ENCODE measurements around the gene ARSK.

DNA sequence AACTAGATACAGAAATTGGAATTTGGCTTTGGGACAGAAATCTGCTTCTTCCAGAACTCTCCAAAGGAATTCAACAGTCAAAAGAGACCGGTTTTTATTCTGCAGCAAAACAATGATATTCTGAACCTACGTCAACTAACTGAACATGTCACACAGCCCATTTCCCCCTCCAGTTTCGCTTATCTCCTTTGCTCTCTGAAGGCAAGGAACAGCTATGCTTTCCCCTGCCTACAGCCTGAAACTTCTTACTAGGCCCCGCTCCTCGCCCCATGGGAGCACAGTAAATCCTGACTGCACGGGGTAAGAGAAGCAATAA is 612 bp upstream of the ARSK start:
- TF ChIP-seq NFRKB (IDR thresholded peaks at IDR 0.05) (no peak), LEF1 (IDR thresholded peaks at IDR 0.05; ENCODE audit: borderline replicate concordance) (no peak), BHLHE40 (IDR thresholded peaks at IDR 0.05; ENCODE audit: borderline replicate concordance) (no peak), TARDBP (IDR thresholded peaks at IDR 0.05) (no peak), ARNT (IDR thresholded peaks at IDR 0.05) (no peak), FOXM1 (IDR thresholded peaks at IDR 0.05; ENCODE audit: borderline replicate concordance) (no peak), ZNF384 (IDR thresholded peaks at IDR 0.05) (no peak), ELF4 (IDR thresholded peaks at IDR 0.05) (no peak)

Measured in HEK293T (cell line).